NB4 (cell line): ENCODE measurements around the gene RGS3.

Experiments
- MAX ChIP-seq: IDR thresholded peaks from 2 replicates; pipeline ENCODE4 v1.6.1; 2011; ENCODE audit warnings: low read depth, low read length
- POLR2A ChIP-seq: IDR thresholded peaks from 2 replicates; pipeline ENCODE4 v1.6.1; 2011; ENCODE audit warnings: mild to moderate bottlenecking; ENCODE audit not compliant: insufficient read length; ENCODE audit errors: extremely low read depth
- TF ChIP-seq, protein P1 (sequence below): IDR thresholded peaks from one replicate; pipeline ENCODE4 v1.5.1; 2012; ENCODE audit warnings: low read depth, low read length

DNA sequence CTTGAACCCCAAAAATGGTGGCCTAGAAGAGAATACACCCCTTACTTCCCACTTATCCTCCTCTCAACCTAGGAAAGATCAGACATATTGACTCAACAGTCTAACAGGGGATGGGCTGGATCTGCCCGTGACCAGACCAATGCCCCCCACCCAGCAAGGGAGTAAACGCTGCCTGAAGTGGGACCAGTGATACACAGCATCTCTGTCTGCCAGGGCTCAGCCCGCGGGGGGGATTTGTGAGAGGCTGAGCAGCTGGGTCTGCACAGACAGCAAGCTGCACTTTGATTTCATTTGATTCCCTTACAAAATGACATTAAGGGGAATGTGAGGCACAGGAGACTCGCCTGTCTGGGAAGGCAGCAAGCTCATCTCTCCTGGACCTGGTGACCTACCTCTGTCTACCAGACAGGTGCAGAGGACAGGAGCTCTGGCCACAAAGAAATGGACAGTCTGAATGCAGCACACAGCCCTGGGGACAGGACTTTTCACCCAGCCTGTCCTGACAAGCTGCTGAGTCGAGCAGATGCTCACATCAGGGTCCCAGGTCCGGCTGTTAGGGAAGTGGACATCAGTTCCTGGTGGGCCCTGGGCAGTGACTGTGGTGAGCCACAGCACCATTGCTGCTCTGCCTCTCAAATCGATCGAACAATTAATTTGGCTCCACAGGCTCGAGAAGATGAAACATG lies 79.9 kb downstream of the RGS3 start:
- TF ChIP-seq POLR2A (no peak), MAX (no peak)
- TF ChIP-seq, protein P1, sequence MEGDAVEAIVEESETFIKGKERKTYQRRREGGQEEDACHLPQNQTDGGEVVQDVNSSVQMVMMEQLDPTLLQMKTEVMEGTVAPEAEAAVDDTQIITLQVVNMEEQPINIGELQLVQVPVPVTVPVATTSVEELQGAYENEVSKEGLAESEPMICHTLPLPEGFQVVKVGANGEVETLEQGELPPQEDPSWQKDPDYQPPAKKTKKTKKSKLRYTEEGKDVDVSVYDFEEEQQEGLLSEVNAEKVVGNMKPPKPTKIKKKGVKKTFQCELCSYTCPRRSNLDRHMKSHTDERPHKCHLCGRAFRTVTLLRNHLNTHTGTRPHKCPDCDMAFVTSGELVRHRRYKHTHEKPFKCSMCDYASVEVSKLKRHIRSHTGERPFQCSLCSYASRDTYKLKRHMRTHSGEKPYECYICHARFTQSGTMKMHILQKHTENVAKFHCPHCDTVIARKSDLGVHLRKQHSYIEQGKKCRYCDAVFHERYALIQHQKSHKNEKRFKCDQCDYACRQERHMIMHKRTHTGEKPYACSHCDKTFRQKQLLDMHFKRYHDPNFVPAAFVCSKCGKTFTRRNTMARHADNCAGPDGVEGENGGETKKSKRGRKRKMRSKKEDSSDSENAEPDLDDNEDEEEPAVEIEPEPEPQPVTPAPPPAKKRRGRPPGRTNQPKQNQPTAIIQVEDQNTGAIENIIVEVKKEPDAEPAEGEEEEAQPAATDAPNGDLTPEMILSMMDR = no peak
